ENCODE data around the gene ELOVL2. TPM values are rescaled to one million over a fixed set of nuclear protein-coding genes. Genes with fewer than 3 reads are reported as not detected.

The ELOVL2 gene
- total RNA-seq, 2 experiments from 2014 or later = not detected

- no peaks in the 10 kb centered on the region for H3K9me3 ChIP-seq (ENCODE audit: control insufficient read depth in 1 of 2, insufficient read depth in 1 of 2, low read length in 2 of 2)
- CTCF ChIA-PET = no interaction called here
- DNase-seq = no peak
- Mint-ChIP-seq H3K27ac (no peak overlapping the region), H3K36me3 (ENCODE audit: low read depth) (no peaks in the 10 kb centered on the region), H3K27me3 (no peaks in the 10 kb centered on the region), H3K9me3 (no peaks in the 10 kb centered on the region), H3K4me3 (no peak overlapping the region), H3K4me1 (ENCODE audit: low read depth) (no peaks in the 10 kb centered on the region)
- H3K4me1 ChIP-seq (ENCODE audit: insufficient read depth, low read length) = no peaks in the 10 kb centered on the region
- H3K36me3 ChIP-seq (ENCODE audit: insufficient read depth, low read length) = no peaks in the 10 kb centered on the region
- H3K27me3 ChIP-seq (ENCODE audit: control insufficient read depth in 1 of 2, insufficient read depth in 2 of 2, low read length in 2 of 2) = no peaks in the 10 kb centered on the region
- H3K27ac ChIP-seq (ENCODE audit: low read depth in 1 of 2, low read length in 2 of 2) = no peak overlapping the region
- POLR2A ChIA-PET = no interaction called here
- ATAC-seq (ENCODE audit: poor library complexity) = no peak
- TF ChIP-seq CTCF (IDR thresholded peaks at IDR 0.05) = no peak
- no peak overlapping the region for H3K4me3 ChIP-seq (ENCODE audit: low read length)
- intact Hi-C loops (cut with DNase I, micrococcal nuclease) = no loop called here
These were observed 34.2 kb upstream of the ELOVL2 start for GRCh38 chr6:11078266-11078665.

DNA sequence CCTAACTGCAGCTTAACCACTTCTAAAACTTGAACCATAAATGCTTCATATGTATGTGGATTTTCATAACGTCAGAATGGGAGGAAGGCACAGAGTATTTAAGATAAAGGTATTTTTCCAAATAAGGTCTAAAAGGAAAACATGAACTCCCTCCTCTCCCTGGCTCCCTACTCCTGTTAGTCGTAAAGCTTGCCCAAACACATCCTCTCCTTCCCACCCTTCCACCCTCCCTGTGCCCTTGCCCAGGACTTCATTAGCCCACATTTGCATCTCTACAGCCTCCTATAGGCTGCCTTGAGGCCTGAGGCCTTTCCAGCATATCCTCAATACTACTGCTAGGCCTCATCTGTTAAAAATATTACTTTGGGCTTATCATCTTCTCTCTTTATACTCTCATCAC lies 32.4 kb upstream of the ELOVL2 start:
- POLR2A ChIA-PET = no interaction called here
- TF ChIP-seq CTCF (IDR thresholded peaks at IDR 0.05) = no peak
- intact Hi-C loops (cut with DNase I, micrococcal nuclease) = no loop called here

GRCh38 chr6:11072101-11072500 lies 28.0 kb upstream of the ELOVL2 start:
- Mint-ChIP-seq H3K36me3 (ENCODE audit: low read depth) (no peaks in the 10 kb centered on the region), H3K27ac (no peak overlapping the region), H3K9me3 (no peaks in the 10 kb centered on the region), H3K4me1 (ENCODE audit: low read depth) (no peaks in the 10 kb centered on the region), H3K4me3 (no peak overlapping the region), H3K27me3 (peaks cover 4% of the 10 kb centered on the region)
- no peaks in the 10 kb centered on the region for H3K4me1 ChIP-seq (ENCODE audit: insufficient read depth, low read length)
- no peak overlapping the region for H3K27ac ChIP-seq (ENCODE audit: low read depth in 1 of 2, low read length in 2 of 2)
- no peaks in the 10 kb centered on the region for H3K9me3 ChIP-seq (ENCODE audit: control insufficient read depth in 1 of 2, insufficient read depth in 1 of 2, low read length in 2 of 2)
- H3K4me3 ChIP-seq (ENCODE audit: low read length) = no peak overlapping the region
- CTCF ChIA-PET = interaction anchor here (0.6 kb wide), 1 partner anchor 644 kb away, joined by 3 read pairs; no protein-coding TSS in a partner anchor
- no peak for DNase-seq
- H3K36me3 ChIP-seq (ENCODE audit: insufficient read depth, low read length) = no peaks in the 10 kb centered on the region
- no peaks in the 10 kb centered on the region for H3K27me3 ChIP-seq (ENCODE audit: control insufficient read depth in 1 of 2, insufficient read depth in 2 of 2, low read length in 2 of 2)
- no peak for ATAC-seq (ENCODE audit: poor library complexity)
- no peak for TF ChIP-seq CTCF (IDR thresholded peaks at IDR 0.05)
- intact Hi-C loops (cut with DNase I, micrococcal nuclease) = no loop called here
- POLR2A ChIA-PET = no interaction called here

More for the DNA sequence above, 32.4 kb upstream of the ELOVL2 start:
- Histone ChIP-seq H3K36me3 (ENCODE audit: insufficient read depth, low read length) (no peaks in the 10 kb centered on the region), H3K4me1 (ENCODE audit: insufficient read depth, low read length) (no peaks in the 10 kb centered on the region), H3K4me3 (ENCODE audit: low read length) (no peak overlapping the region), H3K27ac (ENCODE audit: low read depth in 1 of 2, low read length in 2 of 2) (no peak overlapping the region), H3K27me3 (ENCODE audit: control insufficient read depth in 1 of 2, insufficient read depth in 2 of 2, low read length in 2 of 2) (no peaks in the 10 kb centered on the region), H3K9me3 (ENCODE audit: control insufficient read depth in 1 of 2, insufficient read depth in 1 of 2, low read length in 2 of 2) (no peaks in the 10 kb centered on the region)
- CTCF ChIA-PET = interaction anchor here (1.2 kb wide), 2 partner anchors 12 to 13 kb away, joined by 3 to 4 read pairs; no protein-coding TSS in a partner anchor
- no peak for ATAC-seq (ENCODE audit: poor library complexity)
- Mint-ChIP-seq H3K4me3 (no peak overlapping the region), H3K4me1 (ENCODE audit: low read depth) (no peaks in the 10 kb centered on the region), H3K27ac (no peak overlapping the region), H3K36me3 (ENCODE audit: low read depth) (no peaks in the 10 kb centered on the region), H3K9me3 (no peaks in the 10 kb centered on the region), H3K27me3 (no peaks in the 10 kb centered on the region)
- no peak for DNase-seq

Measured in CD4-positive, alpha-beta T cell (primary cell).